SU-DHL-6 (cell line): Measurements from ENCODE around the gene ZCCHC8.

Experiments used
- H2AFZ ChIP-seq: fragments of 200-600 bp; sonication (generic); 2 replicates; pipeline ENCODE4 v1.6.1; 2014; ENCODE audit warnings: low read depth, mild to moderate bottlenecking, moderate library complexity, mixed read lengths, antibody characterized with exemption, low read length; ENCODE audit not compliant: severe bottlenecking
- H3F3A ChIP-seq: fragments of 200-600 bp; shearing (Covaris generic); 2 replicates; pipeline ENCODE4 v1.6.0; 2016; ENCODE audit warnings: antibody characterized with exemption, mild to moderate bottlenecking; ENCODE audit not compliant: insufficient read depth
- H3K27ac ChIP-seq: fragments of 200-600 bp; sonication (generic); 2 replicates; pipeline ENCODE4 v1.5.1; 2016; ENCODE audit warnings: low read depth, mild to moderate bottlenecking, low read length, moderate library complexity, mixed read lengths
- H3K27me3 ChIP-seq: fragments of 200-600 bp; sonication (generic), shearing (Covaris generic); 2 replicates; pipeline ENCODE4 v1.6.0; 2014; ENCODE audit warnings: mild to moderate bottlenecking, low read length
- H3K36me3 ChIP-seq: fragments of 200-600 bp; sonication (generic); 2 replicates; pipeline ENCODE4 v1.6.1; 2014; ENCODE audit warnings: mild to moderate bottlenecking, low read length, mixed read lengths
- H3K4me2 ChIP-seq: fragments of 300-600, 200-600 bp; shearing (Covaris generic), sonication (generic); 2 replicates; pipeline ENCODE4 v1.6.0; 2014; ENCODE audit warnings: low read length, low read depth, mild to moderate bottlenecking; ENCODE audit not compliant: poor library complexity, severe bottlenecking
- H3K4me3 ChIP-seq: fragments of 200-600 bp; sonication (generic); 2 replicates; pipeline ENCODE4 v1.5.1; 2014; ENCODE audit warnings: antibody characterized with exemption, low read length, mild to moderate bottlenecking, mixed read lengths; ENCODE audit not compliant: insufficient read depth, poor library complexity, severe bottlenecking
- H3K79me2 ChIP-seq: fragments of 200-600 bp; sonication (generic); 2 replicates; pipeline ENCODE4 v1.6.1; 2014; ENCODE audit warnings: mild to moderate bottlenecking, low read length, moderate library complexity; ENCODE audit not compliant: insufficient read depth
- H3K9ac ChIP-seq: fragments of 200-600 bp; sonication (generic); 2 replicates; pipeline ENCODE4 v1.7.0; 2014; ENCODE audit warnings: mild to moderate bottlenecking, low read length
- H3K9me2 ChIP-seq: fragments of 200-600 bp; sonication (generic); replicated peaks from 2 replicates; pipeline ENCODE4 v1.6.1; 2014; ENCODE audit warnings: low read length; ENCODE audit not compliant: insufficient read depth
- H3K9me3 ChIP-seq: fragments of 200-600 bp; sonication (generic); 2 replicates; pipeline ENCODE4 v1.6.1; 2014; ENCODE audit warnings: low read length, mixed read lengths; ENCODE audit not compliant: insufficient read depth
- H4K20me1 ChIP-seq: fragments of 200-600 bp; sonication (generic); 2 replicates; pipeline ENCODE4 v1.6.1; 2014; ENCODE audit warnings: low read depth, mild to moderate bottlenecking, antibody characterized with exemption, low read length, moderate library complexity, mixed read lengths
- EZH2phosphoT487 ChIP-seq: fragments of 200-600 bp; sonication (generic), shearing (Covaris generic); conservative IDR thresholded peaks from 2 replicates; pipeline ENCODE4 v1.6.1; 2018; ENCODE audit warnings: mild to moderate bottlenecking, antibody characterized with exemption, low read length, moderate library complexity, mixed read lengths
- TF ChIP-seq, protein P1 (sequence below): fragments of 200-600 bp; sonication (generic); IDR thresholded peaks from one replicate; pipeline ENCODE4 v1.5.1; 2017; ENCODE audit warnings: antibody characterized with exemption, mild to moderate bottlenecking, low read length, moderate library complexity; ENCODE audit not compliant: insufficient read depth, poor library complexity, severe bottlenecking

ZCCHC8 gene

DNA sequence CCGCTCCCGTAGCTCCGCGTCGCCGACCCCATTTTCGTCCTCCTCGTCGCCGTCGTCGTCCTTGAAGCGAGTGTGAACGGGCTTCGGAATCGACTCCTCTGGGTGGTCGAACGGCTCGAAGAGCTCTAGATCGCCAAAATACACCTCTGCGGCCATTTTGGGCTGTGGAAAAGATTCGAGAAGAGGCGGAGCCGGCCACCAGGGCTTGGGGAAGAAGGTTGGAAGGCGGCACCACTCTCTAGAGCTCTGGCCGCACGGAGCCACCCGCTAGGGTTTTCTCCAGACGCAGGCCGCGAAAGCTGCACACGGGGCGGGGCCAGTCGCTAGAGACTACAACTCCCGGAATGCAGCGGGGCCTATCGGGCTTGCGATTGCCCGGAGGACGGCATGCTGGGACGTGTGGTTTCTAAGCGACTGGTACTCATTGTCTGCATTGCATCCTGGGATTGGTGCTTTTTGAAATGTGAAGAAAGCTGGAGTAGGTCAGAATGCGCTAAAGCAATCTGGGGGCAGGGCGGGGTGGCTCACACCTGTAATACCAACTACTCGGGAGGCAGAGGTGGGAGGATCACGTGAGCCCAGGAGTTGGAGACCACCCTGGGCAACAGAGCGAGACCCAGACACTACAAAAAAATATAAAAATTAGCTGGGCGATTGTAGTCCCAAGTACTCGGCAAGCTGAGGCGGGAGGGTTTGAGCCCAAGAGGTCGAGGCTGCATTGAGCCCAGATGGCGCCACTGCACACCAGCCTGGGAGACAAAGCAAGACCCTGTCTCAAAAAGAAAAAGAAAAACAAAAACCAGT is at the start of gene ZCCHC8:
Gene ZCCHC8 (minus strand): TSS at position 248 of the 804 bp plus-strand sequence. CDS start 92 bp downstream, at position 156.
- H2AFZ ChIP-seq = peak within 1 kb of the TSS; percentile 66
- H3K9me3 ChIP-seq = no peaks in the 10 kb centered on the region
- peak within 1 kb of the TSS; percentile 97 for H3K9ac ChIP-seq
- H3F3A ChIP-seq = peaks cover 47% of the 10 kb centered on the region
- no peaks in the 10 kb centered on the region for H4K20me1 ChIP-seq
- no peaks in the 10 kb centered on the region for H3K27me3 ChIP-seq
- no peaks in the 10 kb centered on the region for H3K9me2 ChIP-seq
- peak within 1 kb of the TSS; percentile 84 for H3K4me3 ChIP-seq
- peak within 1 kb of the TSS; percentile 89 for H3K27ac ChIP-seq
- TF ChIP-seq, protein P1, sequence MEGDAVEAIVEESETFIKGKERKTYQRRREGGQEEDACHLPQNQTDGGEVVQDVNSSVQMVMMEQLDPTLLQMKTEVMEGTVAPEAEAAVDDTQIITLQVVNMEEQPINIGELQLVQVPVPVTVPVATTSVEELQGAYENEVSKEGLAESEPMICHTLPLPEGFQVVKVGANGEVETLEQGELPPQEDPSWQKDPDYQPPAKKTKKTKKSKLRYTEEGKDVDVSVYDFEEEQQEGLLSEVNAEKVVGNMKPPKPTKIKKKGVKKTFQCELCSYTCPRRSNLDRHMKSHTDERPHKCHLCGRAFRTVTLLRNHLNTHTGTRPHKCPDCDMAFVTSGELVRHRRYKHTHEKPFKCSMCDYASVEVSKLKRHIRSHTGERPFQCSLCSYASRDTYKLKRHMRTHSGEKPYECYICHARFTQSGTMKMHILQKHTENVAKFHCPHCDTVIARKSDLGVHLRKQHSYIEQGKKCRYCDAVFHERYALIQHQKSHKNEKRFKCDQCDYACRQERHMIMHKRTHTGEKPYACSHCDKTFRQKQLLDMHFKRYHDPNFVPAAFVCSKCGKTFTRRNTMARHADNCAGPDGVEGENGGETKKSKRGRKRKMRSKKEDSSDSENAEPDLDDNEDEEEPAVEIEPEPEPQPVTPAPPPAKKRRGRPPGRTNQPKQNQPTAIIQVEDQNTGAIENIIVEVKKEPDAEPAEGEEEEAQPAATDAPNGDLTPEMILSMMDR = peak; percentile 25
- no peak for TF ChIP-seq EZH2phosphoT487
- peak within 1 kb of the TSS; percentile 69 for H3K4me2 ChIP-seq
- H3K36me3 ChIP-seq = peaks cover 30% of the 10 kb centered on the region
- peaks cover 46% of the 10 kb centered on the region for H3K79me2 ChIP-seq

DNA sequence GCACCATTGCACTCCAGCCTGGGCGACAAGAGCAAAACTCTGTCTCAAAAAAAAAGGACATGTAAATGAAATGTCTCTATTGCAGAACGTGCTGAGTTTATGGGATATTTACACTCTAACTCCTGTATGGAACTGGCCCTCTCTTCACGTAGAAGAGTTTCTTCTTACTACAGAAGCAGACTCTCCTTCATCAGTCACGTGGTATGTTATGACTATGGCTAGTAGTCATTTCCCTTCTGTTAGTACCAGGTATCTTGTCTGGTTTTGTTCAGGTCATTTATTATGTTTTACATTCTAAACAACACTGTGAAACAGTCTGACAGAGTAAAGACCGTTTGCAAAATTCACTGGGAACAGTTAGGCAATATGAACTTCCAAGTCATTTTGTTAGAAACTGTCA is 46.6 kb upstream of the ZCCHC8 start:
- Histone ChIP-seq H2AFZ (no peak overlapping the region), H3K4me3 (no peak overlapping the region), H3K27ac (no peak overlapping the region), H3F3A (peaks cover 14% of the 10 kb centered on the region), H3K79me2 (no peaks in the 10 kb centered on the region), H3K27me3 (no peaks in the 10 kb centered on the region), H3K9me3 (no peaks in the 10 kb centered on the region), H4K20me1 (no peaks in the 10 kb centered on the region), H3K36me3 (peaks cover 55% of the 10 kb centered on the region), H3K9ac (no peak overlapping the region), H3K9me2 (no peaks in the 10 kb centered on the region), H3K4me2 (no peak overlapping the region)
- TF ChIP-seq, protein P1 = no peak
- no peak for TF ChIP-seq EZH2phosphoT487

DNA sequence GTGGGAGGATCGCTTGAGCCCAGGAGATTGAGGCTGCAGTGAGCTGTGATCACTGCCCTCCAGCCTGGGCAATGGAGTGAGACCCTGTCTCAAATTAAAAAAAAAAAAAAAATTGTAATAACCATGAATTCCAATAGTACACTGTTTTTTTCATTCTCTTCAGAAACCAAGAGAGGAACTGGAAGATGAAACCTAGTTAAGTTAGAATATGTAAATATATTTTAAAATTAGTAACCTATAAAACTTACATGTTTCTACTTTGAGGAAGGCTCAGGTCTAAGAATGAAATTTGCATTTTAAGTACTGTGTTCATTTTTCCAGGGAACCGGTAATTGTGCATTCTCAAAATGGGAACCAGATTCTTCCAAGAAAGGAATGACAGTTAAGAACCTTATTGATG is 45.1 kb upstream of the ZCCHC8 start:
- peaks cover 51% of the 10 kb centered on the region for H3K36me3 ChIP-seq
- 0 out of 2 replicates have a peak, but pooled peaks cover under 1% of the 10 kb centered on the region for H3K79me2 ChIP-seq
- H3K9me3 ChIP-seq = no peaks in the 10 kb centered on the region
- no peak overlapping the region for H3K9ac ChIP-seq
- no peak overlapping the region for H3K4me3 ChIP-seq
- peaks cover 14% of the 10 kb centered on the region for H3F3A ChIP-seq
- H2AFZ ChIP-seq = no peak overlapping the region
- no peak overlapping the region for H3K4me2 ChIP-seq
- H3K27me3 ChIP-seq = no peaks in the 10 kb centered on the region
- no peaks in the 10 kb centered on the region for H3K9me2 ChIP-seq
- TF ChIP-seq, protein P1 = no peak
- no peak for TF ChIP-seq EZH2phosphoT487
- no peak overlapping the region for H3K27ac ChIP-seq
- H4K20me1 ChIP-seq = no peaks in the 10 kb centered on the region
